ENCODE results near the gene UBAP2. TPM values are rescaled to one million over a fixed set of nuclear protein-coding genes. Genes with fewer than 3 reads are reported as not detected.

The UBAP2 gene
- total RNA-seq, 2 experiments from 2014 or later, result 35.0 to 38.0 TPM

- intact Hi-C loops (cut with micrococcal nuclease), result no loop called here
- Mint-ChIP-seq H3K4me1 (ENCODE audit: low read depth) (no peaks in the 10 kb centered on the region), H3K4me3 (no peak overlapping the region), H3K27me3 (no peaks in the 10 kb centered on the region), H3K27ac (no peak overlapping the region), H3K9me3 (no peaks in the 10 kb centered on the region), H3K36me3 (peaks cover 39% of the 10 kb centered on the region)
- ChIA-PET CTCF (interaction anchor here (0.8 to 3.5 kb wide), 3 partner anchors 113 to 303 kb away, joined by 3 to 19 read pairs (median 15); no protein-coding TSS in a partner anchor), POLR2A (no interaction called here)
- DNase-seq, result no peak
These were observed 121.8 kb downstream of the UBAP2 start for GRCh38 chr9:33926746-33927485.

GRCh38 chr9:33924978-33925797 is 123.5 kb downstream of the UBAP2 start:
- DNase-seq, result peak; percentile 35
- peaks cover 32% of the 10 kb centered on the region for H3K36me3 Mint-ChIP-seq
- intact Hi-C loops (cut with micrococcal nuclease), result loop anchor here (5.0 kb wide), 1 partner anchor 113 kb away; no protein-coding TSS in a partner anchor
- no peaks in the 10 kb centered on the region for H3K4me1 Mint-ChIP-seq (ENCODE audit: low read depth)
- CTCF ChIA-PET, result interaction anchor here (0.9 to 3.5 kb wide), 6 partner anchors 11 to 148 kb away, joined by 3 to 19 read pairs (median 5); no protein-coding TSS in a partner anchor
- no peaks in the 10 kb centered on the region for H3K27me3 Mint-ChIP-seq
- H3K9me3 Mint-ChIP-seq, result no peaks in the 10 kb centered on the region
- H3K27ac Mint-ChIP-seq, result no peak overlapping the region
- H3K4me3 Mint-ChIP-seq, result no peak overlapping the region
- POLR2A ChIA-PET, result interaction anchor here (0.6 to 1.4 kb wide), 3 partner anchors 14 to 123 kb away, joined by 3 to 4 read pairs (median 3); partner anchors contain the start of gene UBAP2

GRCh38 chr9:33923998-33924701 is 124.5 kb downstream of the UBAP2 start:
- Mint-ChIP-seq H3K9me3 (no peaks in the 10 kb centered on the region), H3K36me3 (peaks cover 34% of the 10 kb centered on the region), H3K27me3 (no peaks in the 10 kb centered on the region), H3K27ac (no peak overlapping the region), H3K4me3 (no peak overlapping the region), H3K4me1 (ENCODE audit: low read depth) (no peaks in the 10 kb centered on the region)
- no peak for DNase-seq
- intact Hi-C loops (cut with micrococcal nuclease), result loop anchor here (5.0 kb wide), 1 partner anchor 112 kb away; no protein-coding TSS in a partner anchor
- ChIA-PET CTCF (interaction anchor here (1.1 to 3.5 kb wide), 5 partner anchors 10 to 149 kb away, joined by 3 to 19 read pairs (median 6); no protein-coding TSS in a partner anchor), POLR2A (interaction anchor here (0.6 to 1.4 kb wide), 2 partner anchors 15 to 124 kb away, joined by 3 to 4 read pairs; partner anchors contain the start of gene UBAP2)

GRCh38 chr9:33923079-33923478 is 125.6 kb downstream of the UBAP2 start:
- H3K27me3 Mint-ChIP-seq, result no peaks in the 10 kb centered on the region
- no peak for DNase-seq
- H3K4me1 Mint-ChIP-seq (ENCODE audit: low read depth), result no peaks in the 10 kb centered on the region
- no peak overlapping the region for H3K27ac Mint-ChIP-seq
- H3K9me3 Mint-ChIP-seq, result no peaks in the 10 kb centered on the region
- intact Hi-C loops (cut with micrococcal nuclease), result loop anchor here (5.0 kb wide), 1 partner anchor 111 kb away; no protein-coding TSS in a partner anchor
- POLR2A ChIA-PET, result interaction anchor here (0.6 kb wide), 1 partner anchor 289 kb away, joined by 3 read pairs; no protein-coding TSS in a partner anchor
- peaks cover 41% of the 10 kb centered on the region for H3K36me3 Mint-ChIP-seq
- CTCF ChIA-PET, result interaction anchor here (4.8 kb wide), 1 partner anchor 109 kb away, joined by 31 read pairs; no protein-coding TSS in a partner anchor
- H3K4me3 Mint-ChIP-seq, result no peak overlapping the region

DNA sequence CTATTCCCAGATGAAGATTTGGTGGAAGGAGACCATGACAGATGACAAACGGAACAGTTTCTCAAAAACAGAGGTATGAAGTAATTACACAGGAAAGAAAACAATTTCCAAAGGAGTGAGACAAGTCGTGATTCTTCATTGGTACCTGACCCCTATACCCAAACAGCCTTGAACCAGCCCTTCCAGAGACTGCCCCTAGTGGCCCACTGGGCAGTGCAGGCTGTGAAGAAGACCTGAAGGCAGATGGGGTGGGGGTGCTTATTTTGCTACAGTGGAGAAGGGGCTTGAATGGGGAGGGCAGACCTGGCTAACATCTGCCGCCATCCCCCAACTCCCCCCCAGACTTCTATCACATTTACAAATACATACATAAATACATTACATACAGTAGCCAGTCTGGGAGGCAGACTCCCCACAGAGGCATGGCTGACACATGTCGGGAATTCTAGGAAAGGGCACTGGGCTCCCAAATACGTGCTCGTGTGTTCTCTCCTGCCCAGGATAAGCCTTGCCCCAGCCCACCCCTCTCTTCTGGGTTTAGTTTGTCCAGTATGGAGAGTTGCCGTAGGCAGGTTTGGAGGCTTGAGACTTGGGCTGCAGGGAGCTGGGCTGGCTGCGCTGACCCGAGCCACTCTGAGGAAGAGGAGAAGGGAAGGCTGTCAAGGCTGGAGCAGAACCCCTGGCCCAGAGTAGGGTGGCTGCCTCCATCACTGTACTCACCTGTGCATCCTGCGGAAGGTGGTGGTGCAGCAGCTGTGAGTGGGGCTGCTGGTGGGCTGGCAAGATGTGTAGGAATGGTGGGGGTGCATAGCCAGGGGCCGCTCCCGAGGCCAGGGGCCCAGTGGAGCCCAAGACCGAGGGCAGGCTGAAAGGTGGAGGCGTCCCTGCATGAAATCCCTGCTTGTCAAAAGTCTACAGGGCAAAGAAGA is 126.5 kb downstream of the UBAP2 start:
- no peak overlapping the region for H3K4me3 Mint-ChIP-seq
- intact Hi-C loops (cut with micrococcal nuclease), result loop anchor here (5.0 kb wide), 1 partner anchor 110 kb away; no protein-coding TSS in a partner anchor
- peak; percentile 41 for DNase-seq
- H3K27me3 Mint-ChIP-seq, result no peaks in the 10 kb centered on the region
- ChIA-PET POLR2A (no interaction called here), CTCF (interaction anchor here (0.7 to 4.8 kb wide), 2 partner anchors 64 to 108 kb away, joined by 3 to 31 read pairs; no protein-coding TSS in a partner anchor)
- no peak overlapping the region for H3K27ac Mint-ChIP-seq
- no peaks in the 10 kb centered on the region for H3K4me1 Mint-ChIP-seq (ENCODE audit: low read depth)
- H3K36me3 Mint-ChIP-seq, result peaks cover 43% of the 10 kb centered on the region
- H3K9me3 Mint-ChIP-seq, result no peaks in the 10 kb centered on the region

DNA sequence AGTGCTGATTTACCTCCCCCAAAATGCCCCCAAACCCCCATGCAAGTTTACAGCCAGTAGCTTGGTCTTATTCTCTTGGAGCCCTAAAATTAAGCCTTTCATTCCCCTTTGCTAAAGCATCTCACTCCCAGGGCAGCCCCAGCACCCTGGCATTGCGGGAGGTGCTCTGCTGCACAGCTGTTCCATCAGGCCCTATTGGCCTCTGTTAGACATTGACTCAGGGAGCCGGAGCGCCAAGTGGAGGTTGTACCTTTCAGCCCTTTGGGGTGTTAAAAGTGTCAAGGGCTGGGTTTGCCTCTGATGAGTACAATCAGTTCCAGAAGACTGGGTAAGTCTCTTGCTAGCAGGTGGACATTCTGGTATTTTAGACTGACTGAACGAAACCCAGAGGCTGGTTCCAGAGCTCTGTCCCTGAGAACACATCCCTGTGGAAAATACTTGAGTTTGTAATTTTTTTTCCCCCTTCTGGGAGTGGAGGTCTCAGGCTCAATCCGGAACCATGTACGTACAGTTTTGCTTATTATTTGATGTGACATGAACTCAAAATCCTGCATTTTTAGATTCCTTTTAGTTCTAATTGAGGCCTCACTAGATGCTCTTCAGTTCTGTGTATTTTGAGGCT is 129.3 kb downstream of the UBAP2 start:
- Mint-ChIP-seq H3K9me3 (no peaks in the 10 kb centered on the region), H3K4me1 (ENCODE audit: low read depth) (no peaks in the 10 kb centered on the region), H3K36me3 (peaks cover 43% of the 10 kb centered on the region), H3K4me3 (no peak overlapping the region), H3K27me3 (no peaks in the 10 kb centered on the region), H3K27ac (no peak overlapping the region)
- ChIA-PET POLR2A (no interaction called here), CTCF (interaction anchor here (4.8 kb wide), 1 partner anchor 105 kb away, joined by 31 read pairs; no protein-coding TSS in a partner anchor)
- DNase-seq, result no peak
- intact Hi-C loops (cut with micrococcal nuclease), result no loop called here

DNA sequence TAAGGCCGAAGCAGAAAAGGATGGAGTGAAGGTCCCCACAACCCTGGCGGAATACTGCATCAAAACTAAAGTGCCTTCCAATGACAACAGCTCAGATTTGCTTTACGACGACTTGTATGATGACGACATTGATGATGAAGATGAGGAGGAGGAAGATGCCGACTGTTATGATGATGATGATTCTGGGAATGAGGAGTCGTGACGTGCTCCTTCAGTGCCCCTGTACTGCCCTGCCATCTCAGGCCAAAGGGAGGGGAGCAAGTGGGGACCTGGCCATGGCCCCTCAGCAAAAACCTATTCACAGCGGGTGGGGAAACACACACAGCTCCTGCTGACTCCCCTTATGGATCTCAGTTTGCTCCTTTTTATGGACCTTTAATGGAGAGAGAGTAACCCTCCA is 131.7 kb downstream of the UBAP2 start:
- Mint-ChIP-seq H3K27ac (no peak overlapping the region), H3K27me3 (no peaks in the 10 kb centered on the region), H3K36me3 (peaks cover 38% of the 10 kb centered on the region), H3K4me3 (no peak overlapping the region), H3K4me1 (ENCODE audit: low read depth) (no peaks in the 10 kb centered on the region), H3K9me3 (no peaks in the 10 kb centered on the region)
- ChIA-PET CTCF (no interaction called here), POLR2A (no interaction called here)
- intact Hi-C loops (cut with micrococcal nuclease), result no loop called here
- no peak for DNase-seq

- Mint-ChIP-seq H3K9me3 (no peaks in the 10 kb centered on the region), H3K27me3 (no peaks in the 10 kb centered on the region), H3K4me1 (ENCODE audit: low read depth) (no peaks in the 10 kb centered on the region), H3K4me3 (no peak overlapping the region), H3K27ac (no peak overlapping the region), H3K36me3 (peaks cover 33% of the 10 kb centered on the region)
- intact Hi-C loops (cut with micrococcal nuclease), result no loop called here
- POLR2A ChIA-PET, result no interaction called here
- DNase-seq, result no peak
- CTCF ChIA-PET, result interaction anchor here (1.7 kb wide), 1 partner anchor 10 kb away, joined by 6 read pairs; no protein-coding TSS in a partner anchor
These were observed 133.6 kb downstream of the UBAP2 start for GRCh38 chr9:33914887-33915628.

DNA sequence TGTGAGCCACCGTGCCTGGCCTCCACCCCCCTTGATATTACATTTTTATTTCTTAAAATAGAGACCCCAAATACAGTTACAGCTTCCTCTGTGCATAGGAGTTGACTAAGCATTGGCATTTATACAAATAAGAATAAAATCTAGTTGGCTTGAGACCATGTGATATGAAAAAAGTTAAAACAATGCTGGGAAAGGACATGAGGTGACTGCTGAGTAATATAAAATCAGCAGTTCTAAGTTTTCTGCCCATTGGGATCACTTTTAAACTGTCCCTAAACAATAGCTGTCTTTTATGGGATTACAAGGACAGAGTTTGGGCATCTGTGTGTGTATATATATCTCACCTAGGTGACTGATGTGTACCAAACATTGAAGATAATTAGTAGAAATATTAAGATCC is 135.1 kb downstream of the UBAP2 start:
- H3K4me1 Mint-ChIP-seq (ENCODE audit: low read depth), result no peaks in the 10 kb centered on the region
- intact Hi-C loops (cut with micrococcal nuclease), result no loop called here
- no peak for DNase-seq
- no peak overlapping the region for H3K27ac Mint-ChIP-seq
- no peaks in the 10 kb centered on the region for H3K27me3 Mint-ChIP-seq
- H3K4me3 Mint-ChIP-seq, result no peak overlapping the region
- no peaks in the 10 kb centered on the region for H3K9me3 Mint-ChIP-seq
- ChIA-PET CTCF (interaction anchor here (1.7 kb wide), 1 partner anchor 11 kb away, joined by 6 read pairs; no protein-coding TSS in a partner anchor), POLR2A (no interaction called here)
- H3K36me3 Mint-ChIP-seq, result peaks cover 22% of the 10 kb centered on the region

DNA sequence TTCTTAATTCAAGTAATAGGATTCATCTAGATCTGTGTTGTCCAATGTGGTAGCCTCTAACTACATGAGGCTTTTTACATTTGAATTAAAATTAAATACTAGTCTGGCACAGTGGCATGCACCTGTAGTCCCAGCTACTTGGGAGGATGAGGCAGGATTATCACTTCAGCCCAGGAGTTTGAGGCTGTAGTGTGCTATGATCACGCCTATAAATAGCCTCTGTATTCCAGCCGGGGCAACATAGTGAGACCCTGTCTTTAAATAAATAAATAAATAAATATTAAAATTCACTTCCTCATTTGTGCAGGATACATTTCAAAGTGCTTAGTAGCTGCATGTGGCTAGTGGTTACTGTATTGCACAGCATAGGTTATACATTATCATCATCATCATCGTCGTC is 139.9 kb downstream of the UBAP2 start:
- peaks cover 4% of the 10 kb centered on the region for H3K4me1 Mint-ChIP-seq (ENCODE audit: low read depth)
- no peak for DNase-seq
- H3K27me3 Mint-ChIP-seq, result no peaks in the 10 kb centered on the region
- POLR2A ChIA-PET, result no interaction called here
- peaks cover 9% of the 10 kb centered on the region for H3K36me3 Mint-ChIP-seq
- intact Hi-C loops (cut with micrococcal nuclease), result no loop called here
- H3K9me3 Mint-ChIP-seq, result no peaks in the 10 kb centered on the region
- CTCF ChIA-PET, result interaction anchor here (0.6 to 1.9 kb wide), 2 partner anchors 95 to 630 kb away, joined by 3 to 5 read pairs; no protein-coding TSS in a partner anchor
- no peak overlapping the region for H3K4me3 Mint-ChIP-seq
- H3K27ac Mint-ChIP-seq, result no peak overlapping the region

Data from activated CD4-positive, alpha-beta memory T cell treated with anti-CD3 and anti-CD28 coated beads for 36 hours (primary cell).